GM18870 (cell line): ENCODE results near the gene MAN2B2.
"Not testable (repeated sequence)": the region's sequence is repeated elsewhere in the genome, so short reads cannot be mapped to it uniquely, and the experiment has no call there.

Experiments used
- ATAC-seq: cut with Tn5 transposase; IDR thresholded peaks from one replicate; pipeline ENCODE4 v1.9.1; 2021; ENCODE audit warnings: moderate library complexity; ENCODE audit not compliant: unreplicated experiment

MAN2B2 gene

GRCh38 chr4:6613676-6614651 lies 39.0 kb downstream of the MAN2B2 start:
- no peak for ATAC-seq

- no peak for ATAC-seq
These were observed 39.8 kb downstream of the MAN2B2 start for GRCh38 chr4:6614701-6615230.

- ATAC-seq: no peak
These were observed 41.4 kb downstream of the MAN2B2 start for GRCh38 chr4:6616087-6616995.

GRCh38 chr4:6617246-6617645 lies 42.3 kb downstream of the MAN2B2 start:
- ATAC-seq: no peak

GRCh38 chr4:6618386-6619115 lies 43.6 kb downstream of the MAN2B2 start:
- no peak for ATAC-seq

GRCh38 chr4:6619116-6619465 lies 44.1 kb downstream of the MAN2B2 start:
- no peak for ATAC-seq

GRCh38 chr4:6619466-6620255 lies 44.7 kb downstream of the MAN2B2 start:
- no peak for ATAC-seq

GRCh38 chr4:6620296-6620695 lies 45.3 kb downstream of the MAN2B2 start:
- ATAC-seq: no peak

GRCh38 chr4:6620891-6621555 lies 46.0 kb downstream of the MAN2B2 start:
- no peak for ATAC-seq

GRCh38 chr4:6621556-6621927 lies 46.6 kb downstream of the MAN2B2 start:
- no peak for ATAC-seq

- no peak for ATAC-seq
These were observed 47.8 kb downstream of the MAN2B2 start for GRCh38 chr4:6622744-6623143.

GRCh38 chr4:6625256-6625655 lies 50.3 kb downstream of the MAN2B2 start:
- no peak for ATAC-seq

GRCh38 chr4:6626066-6626465 lies 51.1 kb downstream of the MAN2B2 start:
- ATAC-seq: no peak

- ATAC-seq: no peak
These were observed 52.8 kb downstream of the MAN2B2 start for GRCh38 chr4:6627832-6628231.

GRCh38 chr4:6628484-6628883 lies 53.5 kb downstream of the MAN2B2 start:
- ATAC-seq: not testable (repeated sequence)

GRCh38 chr4:6632125-6632524 lies 57.1 kb downstream of the MAN2B2 start:
- ATAC-seq: no peak

GRCh38 chr4:6633091-6633906 lies 58.3 kb downstream of the MAN2B2 start:
- ATAC-seq: no peak

GRCh38 chr4:6634746-6635145 lies 59.8 kb downstream of the MAN2B2 start:
- no peak for ATAC-seq
